ENCODE data around the gene DDX24.

DDX24 gene

DNA sequence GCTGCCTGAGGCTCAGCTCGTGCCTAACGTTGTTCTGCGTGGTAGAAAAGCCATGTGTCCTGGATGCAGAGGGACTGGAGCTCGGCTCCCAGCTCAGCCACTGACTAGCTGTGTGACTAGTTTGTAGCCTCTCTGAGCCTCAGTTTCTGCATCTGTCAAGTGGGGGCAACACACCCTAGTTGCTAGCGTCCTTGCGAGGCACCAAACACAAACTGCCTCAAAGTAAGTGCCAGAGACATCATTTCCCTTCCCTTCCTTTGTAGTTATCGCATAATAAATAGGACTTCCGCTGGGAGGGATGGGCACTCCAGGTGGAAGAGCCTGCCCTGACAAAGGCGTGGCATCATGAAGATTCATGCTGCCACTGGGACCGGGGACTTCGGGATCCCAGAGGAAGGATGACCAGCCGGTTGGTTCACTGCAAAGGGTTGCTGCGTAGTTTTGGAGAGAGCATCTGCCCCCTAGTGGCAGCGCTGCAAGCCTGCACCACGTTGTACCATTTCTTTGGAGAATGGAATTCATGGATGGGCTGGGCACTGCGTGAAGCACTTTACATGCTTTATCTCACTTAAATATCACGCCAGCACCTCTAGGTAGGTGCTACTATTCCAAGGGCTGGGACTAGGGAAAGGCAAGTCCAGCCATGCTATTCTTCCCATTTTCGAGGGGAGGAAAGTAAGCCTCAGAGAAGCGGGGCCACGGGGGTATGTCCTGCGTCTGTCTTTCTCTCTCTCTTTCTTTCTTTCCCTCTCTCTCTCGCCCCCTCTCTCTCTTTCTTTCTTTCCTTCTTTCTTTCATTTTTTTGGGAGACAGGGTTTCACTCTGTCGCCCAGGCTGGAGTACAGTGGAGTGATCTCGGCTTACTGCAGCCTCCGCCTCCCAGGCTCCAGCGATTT lies 79.3 kb downstream of the DDX24 start:
- peak; percentile 46 for DNase-seq

DNA sequence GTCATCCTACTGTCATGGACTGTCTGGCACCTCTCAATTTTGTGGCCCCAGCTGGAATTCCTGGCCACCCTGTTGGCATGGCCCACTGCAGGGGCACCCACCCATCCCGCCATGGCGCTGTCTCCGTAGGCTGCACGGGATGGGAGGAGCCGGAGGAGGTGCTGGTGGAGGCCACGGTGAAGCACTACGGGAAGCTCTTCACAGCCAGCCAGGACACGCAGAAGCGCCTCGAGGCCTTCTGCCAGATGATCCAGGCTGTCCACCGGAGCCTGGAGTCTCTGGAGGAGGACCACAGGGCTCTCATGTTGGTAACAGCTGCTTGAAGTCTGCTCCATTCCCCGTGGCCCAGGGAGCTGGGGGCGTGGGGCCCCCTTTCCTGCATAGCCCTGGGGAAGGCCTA lies 80.0 kb downstream of the DDX24 start:
- DNase-seq, result no peak

DNA sequence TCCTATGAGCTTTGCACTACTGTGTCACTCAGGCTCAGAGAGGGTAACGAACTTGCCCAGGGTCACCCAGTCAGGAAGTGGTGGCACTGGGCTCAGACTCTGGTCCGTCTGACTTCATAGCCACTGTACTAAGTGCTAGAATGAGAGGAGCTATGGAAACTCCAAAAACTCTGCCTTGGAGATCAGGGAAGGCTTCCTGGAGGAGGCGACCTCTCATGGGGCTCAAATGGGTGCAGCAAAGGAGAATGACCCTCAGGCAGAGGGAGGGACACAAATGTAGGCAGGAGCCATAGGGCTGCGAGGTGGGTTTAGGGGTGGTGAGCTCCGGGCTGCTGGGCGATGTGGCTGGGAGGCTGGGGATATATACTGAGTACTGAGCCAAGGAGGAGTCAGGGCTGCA lies 80.7 kb downstream of the DDX24 start:
- no peak for DNase-seq

DNA sequence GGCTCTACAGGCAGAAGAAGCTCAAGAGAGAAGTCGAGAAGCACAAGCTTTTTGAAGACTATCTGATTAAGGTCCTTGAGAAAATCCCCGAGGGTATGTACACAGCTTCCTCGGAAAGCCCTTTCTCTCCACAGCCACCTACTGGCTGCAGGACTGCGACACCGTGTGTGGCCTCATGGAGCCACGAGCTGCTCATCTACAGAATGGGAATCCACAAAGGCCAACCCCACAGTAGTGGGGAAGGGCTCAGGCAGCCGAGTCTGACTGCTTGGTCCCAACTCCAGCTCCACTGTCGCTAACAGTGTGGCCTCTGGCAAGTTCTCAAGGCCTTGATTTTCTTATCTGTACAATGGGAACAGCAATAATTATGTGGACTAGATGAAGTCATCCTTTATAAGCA lies 81.4 kb downstream of the DDX24 start:
- DNase-seq, result no peak

DNA sequence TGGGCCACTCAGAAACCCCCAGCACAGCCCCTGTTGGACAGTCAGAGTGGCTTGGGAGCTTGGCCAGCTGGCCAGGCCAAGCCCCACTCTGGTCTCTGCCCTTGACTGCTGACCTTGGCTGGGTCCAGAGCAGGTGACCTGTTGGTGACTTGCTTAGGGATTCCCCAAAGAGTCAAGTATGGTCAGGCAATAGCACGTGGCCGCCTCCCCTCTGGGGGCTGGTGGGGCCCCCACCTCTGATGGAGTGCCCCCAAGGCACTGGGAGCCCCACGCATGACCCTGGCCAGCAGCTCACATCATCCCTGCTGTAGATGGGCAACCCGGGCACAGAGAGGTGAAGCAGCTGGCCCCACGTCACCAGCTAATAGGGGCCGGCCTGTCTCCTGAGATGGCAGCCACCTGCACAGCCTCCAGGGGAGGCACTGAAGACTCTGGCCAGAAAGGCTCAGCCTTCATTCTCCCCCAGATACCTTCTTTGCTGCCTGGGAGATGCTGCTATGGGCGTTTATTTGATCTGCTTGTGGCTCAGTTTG lies 82.1 kb downstream of the DDX24 start:
- DNase-seq, result no peak
